GM21786 (cell line): ENCODE measurements around the gene PRMT5.

Experiments used
- ATAC-seq: cut with Tn5 transposase; IDR thresholded peaks from one replicate; pipeline ENCODE4 v1.9.1; 2021; ENCODE audit not compliant: unreplicated experiment

The PRMT5 gene

DNA sequence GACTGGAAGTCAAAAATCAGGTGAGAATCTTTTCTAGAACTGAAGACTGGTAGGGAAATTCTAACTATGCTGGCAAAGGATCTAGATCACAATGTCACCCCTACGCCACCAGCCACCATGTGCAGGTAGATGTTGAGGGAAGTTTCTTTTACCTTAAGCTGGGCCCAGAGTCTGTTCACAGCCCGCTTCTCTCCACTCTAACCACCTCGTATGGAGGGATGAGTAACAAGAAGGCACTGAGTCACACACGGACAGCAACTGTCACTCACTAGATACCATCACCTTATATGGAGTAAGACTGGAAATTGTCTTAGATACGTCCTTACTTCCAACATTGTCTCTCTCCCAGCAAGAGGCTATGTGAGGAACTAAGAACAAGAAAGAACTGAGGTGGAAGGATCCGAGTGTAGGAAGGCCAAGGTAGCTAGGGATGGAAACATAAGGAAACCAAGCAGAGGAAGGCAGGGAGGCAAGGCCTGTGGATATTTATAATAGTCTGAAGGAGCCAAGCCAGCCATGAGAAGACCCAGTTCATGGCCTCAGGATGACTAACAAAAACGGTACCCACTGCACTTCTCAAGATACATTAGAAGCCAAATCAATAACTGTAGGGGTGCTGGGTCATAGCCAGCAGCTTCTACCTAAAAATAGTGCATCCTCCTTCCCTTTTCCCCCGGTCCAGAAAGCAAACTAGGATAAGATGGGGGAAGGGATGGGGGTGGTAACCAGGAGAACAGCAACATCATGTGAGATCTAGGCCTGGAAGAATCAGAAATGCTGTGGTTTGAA lies 30.7 kb downstream of the PRMT5 start:
- ATAC-seq = no peak

DNA sequence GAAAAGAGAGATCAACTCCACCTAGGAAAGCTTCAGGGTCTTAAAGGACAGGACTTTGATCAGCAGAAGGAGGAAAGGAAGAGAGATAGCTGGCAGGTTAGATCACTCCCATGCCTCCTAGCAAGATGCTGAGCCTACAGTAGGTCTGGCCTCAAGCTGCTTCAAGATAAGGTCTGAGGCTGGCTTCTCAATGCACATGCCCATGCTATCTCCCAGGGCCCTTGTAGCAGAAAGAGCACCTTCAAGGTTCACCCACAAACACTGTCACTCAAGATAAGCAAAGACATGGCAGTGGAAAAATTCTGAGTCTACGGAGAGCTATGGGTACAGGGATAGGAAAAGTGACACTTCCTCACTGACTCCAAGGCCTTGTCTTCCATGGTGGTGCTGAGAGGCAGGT lies 31.8 kb downstream of the PRMT5 start:
- no peak for ATAC-seq

DNA sequence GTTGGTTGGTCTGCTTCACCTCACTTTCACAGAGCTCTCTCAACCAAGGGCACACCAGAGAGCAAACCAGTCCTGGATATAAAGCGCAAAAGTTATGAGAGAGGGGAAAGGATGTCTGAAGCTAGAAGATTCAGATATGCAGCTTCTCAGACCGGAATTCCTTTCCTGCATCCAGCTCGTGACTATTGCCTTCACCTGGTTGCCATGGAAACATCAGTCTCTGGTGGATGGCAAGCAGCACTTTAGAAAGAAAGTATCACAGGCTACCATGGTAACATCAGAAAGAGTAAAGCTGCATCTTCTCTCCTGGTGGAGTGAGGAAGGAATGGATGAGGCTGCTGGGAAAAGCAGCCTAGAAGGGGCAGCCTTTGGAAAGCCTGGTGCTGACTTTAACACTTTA lies 32.4 kb downstream of the PRMT5 start:
- no peak for ATAC-seq

DNA sequence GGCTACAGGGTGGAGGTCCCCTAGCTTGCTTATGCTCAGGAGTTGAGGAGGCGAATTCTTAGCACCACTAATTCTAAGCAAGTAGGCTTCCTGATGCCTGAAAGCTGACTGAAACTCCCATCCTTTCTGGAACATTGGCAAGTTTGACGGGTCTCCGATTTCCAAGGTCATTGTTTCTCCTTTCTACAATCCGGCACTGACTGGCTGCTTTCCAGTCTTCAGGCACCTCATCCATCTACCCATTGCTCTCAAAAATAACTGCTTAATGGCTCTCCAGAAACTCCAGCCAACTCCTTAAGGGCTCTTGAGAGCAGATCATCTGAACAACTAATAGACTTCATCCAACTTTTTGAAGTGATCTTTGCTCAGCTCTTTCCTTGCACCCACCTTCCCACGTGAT lies 32.8 kb downstream of the PRMT5 start:
- ATAC-seq = no peak

DNA sequence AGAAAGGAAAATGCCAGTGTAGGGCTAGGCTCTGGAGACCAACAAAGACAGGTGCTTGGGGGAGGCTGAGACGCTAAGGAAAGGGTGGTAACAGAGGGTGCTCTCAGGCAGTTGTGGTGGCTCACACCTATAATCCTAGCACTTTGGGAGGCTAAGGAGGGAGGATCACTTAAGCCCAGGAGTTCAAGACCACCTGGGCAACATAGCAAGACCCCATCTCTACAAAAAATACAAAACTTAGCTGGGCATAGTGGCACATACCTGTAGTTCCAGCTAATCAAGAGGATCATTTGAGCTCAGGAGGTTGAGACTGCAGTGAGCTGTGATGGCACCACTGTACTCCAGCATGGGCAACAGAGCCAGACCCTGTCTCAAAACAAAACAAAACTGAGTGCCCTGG lies 33.8 kb downstream of the PRMT5 start:
- no peak for ATAC-seq

DNA sequence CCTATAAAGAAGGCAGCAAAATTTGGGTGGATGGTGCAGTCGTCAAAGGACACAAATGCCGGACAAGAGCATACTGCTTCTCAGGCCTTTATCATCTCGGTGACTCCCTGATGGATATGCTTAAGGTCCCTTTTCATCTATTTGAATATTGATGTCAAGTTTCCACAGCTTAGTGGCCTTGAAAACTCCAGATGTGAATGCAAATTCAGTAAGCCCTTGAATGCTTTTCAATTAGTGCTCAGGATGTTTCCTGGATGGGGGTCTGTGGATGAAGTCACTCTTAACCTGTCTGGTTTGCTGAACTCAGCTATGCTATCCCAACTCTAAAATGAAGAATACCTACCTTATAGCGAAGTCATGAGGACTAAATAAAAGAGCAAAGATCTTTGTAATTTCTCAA lies 35.5 kb downstream of the PRMT5 start:
- ATAC-seq = no peak

DNA sequence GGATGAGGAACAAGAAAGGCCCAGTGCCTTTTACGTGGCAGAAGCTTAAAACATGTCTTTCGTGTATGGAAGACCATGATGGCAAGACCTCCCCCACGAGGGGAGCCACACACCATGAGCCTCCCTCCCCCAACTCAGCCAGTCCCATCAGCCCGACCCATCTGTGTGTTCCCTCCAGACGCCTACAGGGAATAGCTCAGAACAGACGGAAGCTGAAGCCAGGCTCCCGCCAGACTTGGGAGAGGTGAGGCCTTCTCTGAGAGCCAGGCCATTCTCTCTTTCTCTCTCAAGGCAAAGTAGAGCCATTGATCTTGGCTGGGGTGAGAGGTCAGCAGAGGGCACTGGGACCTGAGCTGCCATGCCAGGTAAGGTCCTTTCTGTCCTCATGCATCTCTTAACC lies 36.7 kb downstream of the PRMT5 start:
- ATAC-seq = no peak

DNA sequence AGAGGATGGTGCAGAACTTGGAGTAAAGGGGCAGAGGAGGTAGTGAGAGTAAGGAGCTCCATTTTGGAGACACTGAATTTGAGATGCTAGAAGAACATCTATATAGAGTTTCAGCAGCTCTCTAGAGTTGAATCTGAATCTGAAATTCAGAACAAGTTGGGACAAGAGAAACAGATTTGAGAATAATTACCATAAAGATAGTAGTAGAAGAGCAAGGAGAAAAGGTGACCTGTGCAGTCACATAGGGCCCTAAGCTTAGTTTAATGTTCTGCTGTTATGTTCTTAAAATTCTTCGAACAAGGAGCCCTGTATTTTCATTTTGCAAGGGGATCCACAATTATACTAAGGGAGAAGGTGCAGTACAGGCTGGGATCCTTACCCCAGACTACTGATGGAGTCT lies 38.8 kb downstream of the PRMT5 start:
- no peak for ATAC-seq

DNA sequence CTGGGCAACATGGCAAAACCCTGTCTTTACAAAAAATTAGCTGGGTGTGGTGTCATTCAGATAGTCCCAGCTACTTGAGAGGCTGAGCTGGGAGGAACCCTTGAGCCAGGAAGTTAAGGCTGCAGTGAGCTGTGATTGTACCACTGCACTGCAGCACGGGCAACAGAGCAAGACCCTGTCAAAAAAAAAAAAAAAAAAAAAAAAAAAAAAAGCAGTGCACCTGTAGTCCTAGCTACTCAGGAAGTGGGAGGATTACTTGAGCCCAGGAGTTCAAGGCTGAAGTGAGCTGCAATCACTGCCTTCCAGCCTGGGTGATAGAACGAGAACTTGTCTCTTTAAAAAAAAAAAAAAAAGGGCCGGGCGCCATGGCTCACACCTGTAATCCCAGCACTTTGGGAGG lies 40.5 kb downstream of the PRMT5 start:
- ATAC-seq = no peak

DNA sequence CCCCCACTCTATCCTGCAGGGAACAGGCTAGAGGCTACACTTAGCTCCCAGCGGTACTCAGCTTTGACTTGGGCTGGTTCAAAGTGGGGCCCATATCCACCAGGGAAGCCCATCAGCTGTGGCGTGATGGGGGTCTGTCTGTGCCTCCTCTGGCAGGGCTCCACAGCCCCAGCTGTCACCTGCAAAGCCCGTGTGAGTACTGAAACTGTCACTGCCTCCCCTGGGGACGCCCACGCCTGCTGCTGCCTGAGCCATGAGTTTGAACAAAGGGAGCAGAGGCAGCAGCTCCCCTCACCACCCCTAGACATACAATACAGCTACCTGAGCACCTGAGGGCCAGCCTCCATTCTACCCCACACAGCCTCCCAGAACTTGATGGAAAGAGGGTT lies 41.2 kb downstream of the PRMT5 start:
- ATAC-seq = peak; percentile 45

DNA sequence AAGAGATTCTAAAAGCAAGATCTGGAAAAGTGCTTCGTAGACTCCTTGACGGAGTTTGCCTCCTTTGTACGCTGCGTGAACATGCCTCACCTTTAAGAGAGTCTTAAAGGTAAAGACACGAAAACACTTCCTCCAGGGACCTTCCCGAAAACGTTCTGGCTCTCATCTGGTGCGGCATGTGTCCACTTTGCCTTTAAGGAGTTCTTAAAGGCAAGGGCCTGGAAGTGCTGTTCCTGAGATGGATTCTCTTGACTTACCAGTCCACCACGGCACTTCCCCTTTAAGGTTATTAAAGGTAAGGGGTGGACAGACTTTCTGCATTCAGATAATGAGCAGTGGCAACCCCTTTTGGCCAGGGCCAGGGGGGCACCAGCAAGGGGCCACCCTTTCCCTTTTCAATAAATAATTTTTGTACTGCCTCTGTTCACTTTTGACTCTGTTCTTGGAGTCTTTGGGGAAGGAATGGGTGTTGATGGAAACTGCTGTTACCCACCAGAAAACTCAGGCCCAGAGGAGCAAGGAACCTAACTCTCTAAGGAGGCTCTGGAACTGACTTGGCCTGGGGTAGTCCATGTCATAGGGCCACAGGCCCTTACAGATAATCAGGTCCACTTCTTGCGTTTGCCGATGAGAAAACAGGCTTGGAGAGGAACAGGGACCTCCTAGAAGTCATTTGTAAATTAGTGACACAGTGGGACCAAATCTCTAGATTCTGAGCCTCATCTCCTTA lies 41.8 kb downstream of the PRMT5 start:
- peak; percentile 41 for ATAC-seq

DNA sequence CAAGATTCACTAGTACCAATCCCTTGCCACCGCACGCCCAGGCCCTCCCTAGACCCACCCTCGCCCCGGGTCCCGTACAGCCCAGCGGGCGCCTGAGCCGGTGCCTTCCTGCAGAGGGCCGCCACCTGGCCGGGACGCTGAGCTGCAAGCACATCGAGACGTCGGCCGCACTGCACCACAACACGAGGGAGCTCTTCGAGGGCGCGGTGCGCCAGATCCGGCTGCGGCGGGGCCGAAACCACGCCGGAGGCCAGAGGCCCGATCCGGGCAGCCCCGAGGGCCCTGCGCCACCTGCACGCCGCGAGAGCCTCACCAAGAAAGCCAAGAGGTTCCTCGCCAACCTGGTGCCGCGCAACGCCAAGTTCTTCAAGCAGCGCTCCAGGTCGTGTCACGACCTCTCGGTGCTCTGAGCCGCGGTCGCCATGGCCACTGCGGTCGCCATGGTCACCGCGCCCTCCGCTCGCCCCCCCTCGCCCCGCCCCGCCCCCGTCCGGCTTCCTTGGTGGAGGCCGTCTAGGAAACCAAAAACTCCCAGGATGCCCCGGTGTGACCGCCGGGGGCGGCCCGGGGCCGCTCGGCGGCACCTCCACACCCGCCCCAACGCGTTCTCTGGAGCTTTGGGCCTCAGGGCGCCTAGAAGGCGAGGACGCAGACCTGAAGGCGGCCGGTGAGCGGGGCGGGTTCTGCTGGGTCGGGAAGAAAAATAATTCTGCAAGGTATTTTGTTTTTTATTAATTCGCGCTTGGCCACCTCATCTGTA lies 42.5 kb downstream of the PRMT5 start:
- peak; percentile 46 for ATAC-seq

DNA sequence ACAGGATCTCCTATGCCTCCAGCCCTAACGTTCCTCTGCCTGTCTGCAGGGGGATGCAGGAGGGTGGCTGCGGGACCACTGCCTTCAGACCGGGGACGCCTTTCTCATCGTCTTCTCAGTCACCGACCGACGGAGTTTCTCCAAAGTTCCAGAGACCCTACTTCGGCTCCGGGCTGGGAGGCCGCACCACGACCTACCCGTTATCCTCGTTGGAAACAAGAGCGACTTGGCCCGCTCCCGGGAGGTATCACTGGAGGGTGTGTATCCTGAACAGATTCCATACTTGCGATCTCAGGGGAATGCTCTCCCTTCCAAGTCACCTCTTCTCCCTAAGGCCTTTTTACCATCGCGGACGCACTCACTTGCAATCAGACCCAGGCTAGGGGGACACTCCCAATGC lies 43.2 kb downstream of the PRMT5 start:
- ATAC-seq = no peak

DNA sequence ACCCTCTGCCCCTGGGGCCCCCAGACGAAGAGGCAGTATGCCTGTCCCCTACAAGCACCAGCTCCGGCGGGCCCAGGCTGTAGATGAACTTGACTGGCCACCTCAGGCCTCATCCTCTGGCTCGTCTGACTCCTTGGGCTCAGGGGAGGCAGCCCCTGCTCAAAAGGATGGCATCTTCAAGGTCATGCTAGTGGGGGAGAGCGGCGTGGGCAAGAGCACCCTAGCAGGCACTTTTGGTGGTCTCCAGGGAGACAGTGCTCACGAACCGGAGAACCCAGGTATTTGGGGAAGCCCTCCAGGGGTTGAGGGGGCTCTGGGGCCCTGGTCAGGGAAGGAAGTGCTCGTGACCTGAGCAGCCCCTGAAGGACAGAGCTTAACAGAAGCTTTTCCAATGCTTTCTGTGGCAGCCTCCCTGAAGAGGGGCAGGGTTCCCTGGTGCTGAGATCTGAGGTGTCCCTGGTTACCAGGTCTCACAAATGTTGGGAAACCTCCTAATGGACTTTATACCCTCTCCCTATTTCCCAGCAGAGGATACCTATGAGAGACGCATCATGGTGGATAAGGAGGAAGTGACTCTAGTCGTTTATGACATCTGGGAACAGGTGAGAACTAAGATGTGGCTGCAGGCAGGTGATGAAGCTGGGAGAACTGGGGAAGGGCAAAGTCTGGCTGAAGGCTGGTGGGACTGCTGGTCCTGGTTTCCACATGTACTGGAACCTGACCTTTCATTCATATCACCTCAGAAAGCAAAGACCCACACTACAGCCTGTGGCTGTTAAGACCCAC lies 44.2 kb downstream of the PRMT5 start:
- ATAC-seq = no peak

DNA sequence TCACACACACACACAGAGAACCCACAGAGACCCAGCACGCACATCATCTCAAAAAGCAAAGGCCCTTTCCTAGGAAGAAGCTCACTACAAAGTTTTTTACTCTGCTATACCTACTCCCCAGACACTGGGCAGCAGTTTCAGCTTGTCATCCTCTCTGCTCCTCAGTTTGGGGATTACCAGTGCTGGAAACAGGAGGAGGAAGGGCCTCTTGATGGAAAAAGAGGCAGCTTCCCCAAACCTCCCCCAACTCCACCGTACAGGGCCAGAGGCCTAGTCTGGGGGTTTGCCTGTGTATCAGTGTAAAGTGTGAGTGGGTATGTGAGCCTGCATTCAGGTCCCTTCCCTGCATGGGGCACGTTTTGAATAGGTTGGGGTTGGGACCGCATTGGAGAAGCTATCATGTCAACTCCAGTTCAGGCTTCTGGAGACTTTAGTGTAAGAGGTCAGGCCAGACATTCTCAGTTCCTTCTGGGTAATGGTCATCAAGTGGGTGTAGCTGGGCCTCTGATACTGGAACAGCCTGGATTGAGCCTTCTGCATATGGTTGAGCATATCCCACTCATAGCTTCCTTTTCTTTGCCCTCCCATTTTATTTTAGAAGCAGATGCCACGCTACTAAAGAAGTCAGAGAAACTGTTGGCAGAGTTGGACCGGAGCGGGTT lies 45.0 kb downstream of the PRMT5 start:
- no peak for ATAC-seq

DNA sequence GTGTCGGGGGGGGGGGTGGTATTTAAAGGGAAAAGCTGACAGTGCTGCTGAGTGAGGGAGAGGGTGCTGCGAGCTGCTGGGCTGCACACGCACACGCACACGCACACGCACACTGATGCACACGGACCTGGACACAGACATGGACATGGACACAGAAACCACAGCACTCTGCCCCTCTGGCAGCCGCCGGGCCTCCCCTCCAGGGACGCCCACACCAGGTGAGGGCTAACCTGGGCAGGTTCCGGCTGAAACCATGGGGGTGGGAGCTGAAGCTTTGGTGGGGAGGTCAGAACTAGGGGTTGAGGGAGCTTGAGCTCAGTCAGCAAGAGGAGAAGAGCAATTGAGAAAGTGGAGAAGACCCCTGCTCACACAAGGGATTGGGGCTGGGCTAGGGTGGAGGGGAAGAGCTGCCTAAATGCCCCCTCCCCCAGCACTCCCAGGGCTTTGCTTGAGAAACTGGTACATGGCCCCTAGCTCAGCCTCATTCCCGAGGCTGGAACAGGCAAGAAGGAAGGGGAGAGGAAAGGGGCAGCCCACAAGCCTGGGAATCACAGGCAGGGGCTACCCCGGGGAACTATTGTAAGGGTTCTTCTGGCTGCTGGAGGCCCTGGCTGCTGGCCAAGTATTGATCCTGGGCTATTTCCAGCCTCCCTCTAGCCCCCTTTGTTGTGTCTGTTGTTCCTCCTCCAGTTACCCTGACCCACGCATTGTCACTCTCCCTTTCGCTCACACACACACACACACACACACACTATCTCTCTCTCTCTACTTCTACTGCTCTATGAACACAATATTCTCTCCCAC lies 45.8 kb downstream of the PRMT5 start, which contains the start of gene REM2:
Gene REM2 (plus strand): TSS at position 50 of the 804 bp plus-strand sequence. CDS start 66 bp downstream, at position 116.
- no peak for ATAC-seq

DNA sequence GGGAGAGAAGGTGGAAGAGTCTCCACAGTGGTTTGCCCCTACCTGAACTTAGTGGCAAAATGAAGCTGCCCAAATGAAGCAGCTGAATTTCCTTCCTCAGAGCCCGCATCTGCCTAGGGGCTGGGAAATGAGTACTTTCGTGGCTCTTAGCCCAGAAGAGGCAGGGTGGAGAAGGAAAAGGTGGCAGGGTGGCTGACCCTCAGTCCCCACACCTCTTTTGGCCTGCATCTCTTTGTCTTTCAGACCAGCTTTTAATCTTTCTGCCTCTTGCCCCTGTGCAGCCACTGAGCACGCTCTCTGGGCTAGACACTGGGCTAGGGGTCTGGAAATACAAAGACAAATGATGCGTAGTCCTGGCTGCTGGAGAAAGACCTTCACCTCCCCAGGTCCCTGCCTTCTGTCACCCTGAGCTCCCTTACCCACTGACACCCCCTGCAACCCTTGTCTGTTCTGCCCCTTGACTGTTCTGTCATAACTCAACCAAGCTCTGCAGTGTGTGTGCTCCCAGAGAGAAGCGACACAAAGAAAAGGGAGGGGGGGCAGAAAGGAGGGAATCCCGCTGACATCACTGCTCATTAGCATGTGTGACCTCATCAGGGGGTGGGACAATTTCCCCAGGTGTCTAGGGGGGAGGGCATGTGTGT lies 46.5 kb downstream of the PRMT5 start:
- ATAC-seq = no peak

DNA sequence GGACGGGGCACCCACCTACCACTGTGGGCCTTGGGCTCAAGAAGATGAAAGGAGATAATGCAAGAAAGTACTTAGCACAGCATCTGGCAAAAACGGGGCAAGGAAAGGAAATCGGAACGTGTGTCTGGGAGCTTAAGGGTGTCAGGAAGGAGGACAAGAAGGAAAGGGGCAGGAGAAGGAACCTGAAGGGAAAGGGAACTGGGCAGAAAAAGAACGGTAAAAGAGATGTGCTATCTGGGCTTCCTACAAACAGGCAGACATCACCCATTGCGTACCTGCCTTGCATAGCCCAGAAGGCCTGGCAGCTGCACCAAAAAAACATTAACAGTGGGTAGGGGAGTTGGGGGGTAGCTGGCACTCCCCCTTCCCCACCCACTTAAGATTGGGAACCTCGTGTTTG lies 47.1 kb downstream of the PRMT5 start:
- no peak for ATAC-seq
